Loucy (cell line): ENCODE data around the gene COL5A1.

ENCODE experiments used
- CTCF ChIP-seq: fragments of 200-600 bp; sonication (generic); conservative IDR thresholded peaks from 2 replicates; pipeline ENCODE4 v1.5.1; 2014; ENCODE audit warnings: mild to moderate bottlenecking, antibody characterized with exemption, low read length
- EZH2phosphoT487 ChIP-seq: fragments of 200-600 bp; IDR thresholded peaks from 2 replicates; pipeline ENCODE4 v1.6.1; 2018; ENCODE audit warnings: antibody characterized with exemption, mild to moderate bottlenecking, moderate library complexity, borderline replicate concordance

GRCh38 chr9:134708672-134709038 lies 67.1 kb downstream of the COL5A1 start:
- no peak for TF ChIP-seq CTCF
- no peak for TF ChIP-seq EZH2phosphoT487
